SK-N-SH (cell line): ENCODE results near the gene CD2. TPM values are rescaled to one million over a fixed set of nuclear protein-coding genes. Genes with fewer than 3 reads are reported as not detected.

ENCODE experiments used
- CTCF ChIA-PET: fragments of 300-600, 350-600 bp; formaldehyde crosslinking; extraction: SDS; loops from one replicate; lab custom pipeline; 2021; lab: Yijun Ruan, JAX
- POLR2A ChIA-PET: fragments of 350-600 bp; sonication (Branson Sonifier 250); formaldehyde crosslinking; extraction: SDS; loops from one replicate; lab custom pipeline; 2020; ENCODE audit warnings: antibody characterized with exemption, inconsistent platforms; lab: Yijun Ruan, JAX
- DNase-seq: peaks from one replicate; pipeline ENCODE4 v3.0.0; 2012
- H2AFZ ChIP-seq: fragments of 200-600 bp; sonication (generic); 2 replicates; pipeline ENCODE4 v1.8.1; 2016; ENCODE audit warnings: antibody characterized with exemption, mild to moderate bottlenecking, low read depth
- H3F3A ChIP-seq: fragments of 200-600 bp; sonication (generic); replicated peaks from 2 replicates; pipeline ENCODE3; 2016; ENCODE audit warnings: antibody characterized with exemption, mild to moderate bottlenecking; ENCODE audit not compliant: insufficient read depth
- H3K27ac ChIP-seq, 2 experiments: fragments of 200-500 bp in 1 of 2; fragments of 200-600 bp in 1 of 2; sonication (Bioruptor generic) in 1 of 2; sonication (generic), shearing (Covaris generic) in 1 of 2; 2 replicates each; pipeline versions ENCODE4 v1.5.1 to v1.6.1; 2014 to 2016; ENCODE audit warnings: low read depth in 2 of 2, inconsistent platforms in 1 of 2, low read length in 1 of 2, mild to moderate bottlenecking in 1 of 2, mixed read lengths in 1 of 2
- H3K27me3 ChIP-seq: fragments of 200-600 bp; sonication (generic), shearing (Covaris generic); 2 replicates; pipeline ENCODE4 v1.6.1; 2016; ENCODE audit warnings: mixed run types; ENCODE audit not compliant: insufficient read depth
- H3K36me3 ChIP-seq, 2 experiments: fragments of 200-500 bp in 1 of 2; fragments of 200-600 bp in 1 of 2; sonication (Bioruptor generic) in 1 of 2; sonication (generic) in 1 of 2; replicated peaks in 1 of 2; 2 replicates each; pipeline versions ENCODE3 to v1.5.1; 2014 to 2016; ENCODE audit warnings: low read length in 1 of 2, mild to moderate bottlenecking in 1 of 2; ENCODE audit not compliant: insufficient read depth in 2 of 2, control insufficient read depth in 1 of 2
- H3K4me1 ChIP-seq, 2 experiments: fragments of 200-500 bp in 1 of 2; fragments of 200-600 bp in 1 of 2; sonication (Bioruptor generic) in 1 of 2; sonication (generic), shearing (Covaris generic) in 1 of 2; 2 replicates each; pipeline versions ENCODE4 v1.5.1 to v1.6.1; 2014 to 2016; ENCODE audit warnings: low read depth in 1 of 2, low read length in 1 of 2, mixed run types in 1 of 2; ENCODE audit not compliant: insufficient read depth in 2 of 2, control insufficient read depth in 1 of 2
- H3K4me2 ChIP-seq: fragments of 200-600 bp; sonication (generic), shearing (Covaris generic); 2 replicates; pipeline ENCODE4 v1.6.1; 2017; ENCODE audit warnings: mixed run types
- H3K4me3 ChIP-seq, 2 experiments: fragments of 200-500 bp in 1 of 2; fragments of 200-600 bp in 1 of 2; sonication (Bioruptor generic) in 1 of 2; sonication (generic), shearing (Covaris generic) in 1 of 2; 2 replicates each; pipeline versions ENCODE4 v1.5.1 to v1.8.1; 2014 to 2016; ENCODE audit warnings: low read depth in 2 of 2, inconsistent platforms in 1 of 2, low read length in 1 of 2, mild to moderate bottlenecking in 1 of 2, mixed read lengths in 1 of 2, moderate library complexity in 1 of 2
- H3K79me2 ChIP-seq: fragments of 200-600 bp; sonication (generic); 2 replicates; pipeline ENCODE4 v1.8.1; 2017; ENCODE audit warnings: mild to moderate bottlenecking; ENCODE audit not compliant: insufficient read depth
- H3K9ac ChIP-seq: fragments of 200-600 bp; sonication (generic); 2 replicates; pipeline ENCODE4 v1.6.1; 2017; ENCODE audit warnings: mixed run types
- H3K9me2 ChIP-seq: fragments of 200-600 bp; sonication (generic); 2 replicates; pipeline ENCODE4 v1.6.1; 2017; ENCODE audit warnings: mixed run types
- H3K9me3 ChIP-seq: fragments of 200-600 bp; sonication (generic); 2 replicates; pipeline ENCODE4 v1.6.1; 2017; ENCODE audit warnings: mixed run types, mild to moderate bottlenecking, moderate library complexity
- H4K20me1 ChIP-seq: fragments of 200-600 bp; sonication (generic); 2 replicates; pipeline ENCODE4 v1.6.1; 2017; ENCODE audit warnings: mild to moderate bottlenecking, mixed run types; ENCODE audit not compliant: insufficient read depth
- CHD2 ChIP-seq: fragments of 150-350 bp; IDR thresholded peaks from 2 replicates; pipeline ENCODE4 v1.6.1; 2018; ENCODE audit warnings: low read length; ENCODE audit not compliant: partially characterized antibody
- FOSL2 ChIP-seq: IDR thresholded peaks from 2 replicates; pipeline ENCODE4 v1.4.0; 2012; ENCODE audit warnings: low read depth, mild to moderate bottlenecking, moderate library complexity, borderline replicate concordance
- FOXJ3 ChIP-seq: sonication (generic); formaldehyde crosslinking; IDR thresholded peaks from 2 replicates; pipeline ENCODE4 v1.5.1; 2020; ENCODE audit warnings: mild to moderate bottlenecking, missing genetic modification reagents
- FOXM1 ChIP-seq: IDR thresholded peaks from 2 replicates; pipeline ENCODE4 v1.4.0; 2012; ENCODE audit warnings: low read depth, mild to moderate bottlenecking
- GATA2 ChIP-seq: sonication (generic); formaldehyde crosslinking; IDR thresholded peaks from 2 replicates; pipeline ENCODE4 v1.5.0; 2020; ENCODE audit warnings: mild to moderate bottlenecking, missing genetic modification reagents
- JUND ChIP-seq: IDR thresholded peaks from 2 replicates; pipeline ENCODE4 v1.4.0; 2012
- MEF2A ChIP-seq: IDR thresholded peaks from 2 replicates; pipeline ENCODE4 v1.4.0; 2012; ENCODE audit warnings: low read depth, borderline replicate concordance
- MXI1 ChIP-seq: IDR thresholded peaks from 2 replicates; pipeline ENCODE4 v1.6.1; 2012; ENCODE audit warnings: mild to moderate bottlenecking, low read depth, low read length, improper control_type of control experiment
- NRF1 ChIP-seq: IDR thresholded peaks from 2 replicates; pipeline ENCODE4 v1.6.1; 2012; ENCODE audit warnings: low read depth, mild to moderate bottlenecking, low read length
- POLR2AphosphoS5 ChIP-seq: IDR thresholded peaks from 2 replicates; pipeline ENCODE4 v1.6.1; 2012; ENCODE audit warnings: low read depth, low read length
- RAD21 ChIP-seq: IDR thresholded peaks from 2 replicates; pipeline ENCODE4 v1.6.1; 2012; ENCODE audit warnings: mild to moderate bottlenecking, low read length
- SMC3 ChIP-seq: IDR thresholded peaks from 2 replicates; pipeline ENCODE4 v1.6.1; 2012; ENCODE audit warnings: low read depth, low read length, improper control_type of control experiment
- TAF1 ChIP-seq: IDR thresholded peaks from 2 replicates; pipeline ENCODE4 v1.6.1; 2012; ENCODE audit warnings: low read depth, mild to moderate bottlenecking, low read length, moderate library complexity, borderline replicate concordance
- TEAD4 ChIP-seq: IDR thresholded peaks from 2 replicates; pipeline ENCODE4 v1.4.0; 2012; ENCODE audit warnings: mild to moderate bottlenecking, borderline replicate concordance; ENCODE audit not compliant: insufficient read depth
- WGBS: methylation state at CpG from one replicate; pipeline ENCODE4 v1.1.6; 2017; ENCODE audit warnings: low lambda C conversion rate; 5-methylcytosine and 5-hydroxymethylcytosine counted together
- polyA plus RNA-seq, 3 experiments: library from polyadenylated mRNA; depleted of rRNA; stranded (reverse); fragments of >200 nt; gene quantifications; 2 replicates each; pipeline ENCODE4 v1.2.3, GENCODE V29; 2012
- TF ChIP-seq, protein P1 (sequence below): IDR thresholded peaks from 2 replicates; pipeline ENCODE4; 2012
- TF ChIP-seq, protein P2 (sequence below): IDR thresholded peaks from 2 replicates; pipeline ENCODE4 v1.4.0; 2012; ENCODE audit warnings: low read depth, borderline replicate concordance
- TF ChIP-seq, protein P3 (sequence below): IDR thresholded peaks from 2 replicates; pipeline ENCODE4 v1.4.0; 2012; ENCODE audit warnings: low read depth
- TF ChIP-seq, protein P4 (sequence below): fragments of 200-600 bp; sonication (generic); IDR thresholded peaks from 2 replicates; pipeline ENCODE4 v1.6.1; 2017; ENCODE audit warnings: antibody characterized with exemption, mild to moderate bottlenecking, moderate library complexity

CD2 gene
- polyA plus RNA-seq, 1 of the 3 experiments (the other 2 are of a cell fraction), result not detected

DNA sequence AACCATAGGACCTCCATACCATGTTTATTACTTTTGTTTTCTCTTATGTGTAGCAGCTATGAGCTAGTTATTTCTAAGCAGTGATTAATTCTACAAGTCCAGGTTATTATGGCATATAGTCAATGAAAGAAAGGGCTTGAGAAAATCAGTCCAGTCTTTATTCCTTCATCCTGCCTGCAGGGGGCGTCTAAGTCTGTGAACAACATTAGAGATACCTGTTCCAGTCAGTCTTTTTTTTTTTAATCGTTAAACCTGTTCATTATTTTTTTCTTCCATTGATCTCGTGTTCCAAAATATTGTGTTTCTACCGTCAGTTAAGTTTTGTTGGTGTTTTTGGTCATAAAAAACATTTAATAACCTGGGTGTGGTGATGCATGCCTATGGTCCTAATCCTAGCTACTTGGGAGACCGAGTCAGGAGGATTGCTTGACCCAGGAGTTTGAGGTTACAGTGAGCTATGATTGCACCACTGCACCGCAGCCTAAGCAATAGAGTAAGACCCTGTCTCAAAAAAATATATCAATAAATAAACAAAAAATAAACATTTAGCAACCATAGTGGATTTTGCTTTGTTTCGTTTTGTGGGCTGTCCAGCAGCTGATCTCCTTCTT is 29.4 kb upstream of the CD2 start (continued):
- TF ChIP-seq, protein P1, sequence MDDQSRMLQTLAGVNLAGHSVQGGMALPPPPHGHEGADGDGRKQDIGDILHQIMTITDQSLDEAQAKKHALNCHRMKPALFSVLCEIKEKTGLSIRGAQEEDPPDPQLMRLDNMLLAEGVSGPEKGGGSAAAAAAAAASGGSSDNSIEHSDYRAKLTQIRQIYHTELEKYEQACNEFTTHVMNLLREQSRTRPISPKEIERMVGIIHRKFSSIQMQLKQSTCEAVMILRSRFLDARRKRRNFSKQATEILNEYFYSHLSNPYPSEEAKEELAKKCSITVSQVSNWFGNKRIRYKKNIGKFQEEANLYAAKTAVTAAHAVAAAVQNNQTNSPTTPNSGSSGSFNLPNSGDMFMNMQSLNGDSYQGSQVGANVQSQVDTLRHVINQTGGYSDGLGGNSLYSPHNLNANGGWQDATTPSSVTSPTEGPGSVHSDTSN, result no peak
- TF ChIP-seq FOXJ3 (CRISPR knock-in tag) (no peak), FOSL2 (no peak), RAD21 (peak; percentile 64), JUND (no peak)
- TF ChIP-seq, all 33 proteins: peak for 3

- Histone ChIP-seq H3K27me3 (no peaks in the 10 kb centered on the region; the same call in 1 of the 2 replicates), H3K36me3 (no peaks in the 10 kb centered on the region), H3F3A (no peaks in the 10 kb centered on the region), H3K4me1 (peaks cover 0 to 8% of the 10 kb centered on the region in 2 experiments; a peak in 2 of 4 replicates), H3K9ac (no peak overlapping the region), H3K27ac (no peak overlapping the region), H3K79me2 (no peaks in the 10 kb centered on the region), H4K20me1 (no peaks in the 10 kb centered on the region), H2AFZ (no peak overlapping the region), H3K9me3 (no peaks in the 10 kb centered on the region), H3K9me2 (no peaks in the 10 kb centered on the region), H3K4me2 (no peak overlapping the region), H3K4me3 (no peak overlapping the region)
- WGBS, result 54% methylated on average over 3 of the region's 3 CpGs
- ChIA-PET CTCF (interaction anchor here (0.8 to 5.5 kb wide), 17 partner anchors 8 to 331 kb away, joined by 3 to 55 read pairs (median 4); partner anchors contain the start of gene CD58), POLR2A (no interaction called here)
- DNase-seq, result no peak
- TF ChIP-seq NRF1 (no peak), TAF1 (no peak), JUND (no peak), MEF2A (no peak), SMC3 (no peak), GATA2 (no peak), CHD2 (no peak), FOXM1 (no peak), RAD21 (no peak), POLR2AphosphoS5 (no peak), MXI1 (no peak), TEAD4 (no peak), FOSL2 (no peak)
- TF ChIP-seq, protein P2, sequence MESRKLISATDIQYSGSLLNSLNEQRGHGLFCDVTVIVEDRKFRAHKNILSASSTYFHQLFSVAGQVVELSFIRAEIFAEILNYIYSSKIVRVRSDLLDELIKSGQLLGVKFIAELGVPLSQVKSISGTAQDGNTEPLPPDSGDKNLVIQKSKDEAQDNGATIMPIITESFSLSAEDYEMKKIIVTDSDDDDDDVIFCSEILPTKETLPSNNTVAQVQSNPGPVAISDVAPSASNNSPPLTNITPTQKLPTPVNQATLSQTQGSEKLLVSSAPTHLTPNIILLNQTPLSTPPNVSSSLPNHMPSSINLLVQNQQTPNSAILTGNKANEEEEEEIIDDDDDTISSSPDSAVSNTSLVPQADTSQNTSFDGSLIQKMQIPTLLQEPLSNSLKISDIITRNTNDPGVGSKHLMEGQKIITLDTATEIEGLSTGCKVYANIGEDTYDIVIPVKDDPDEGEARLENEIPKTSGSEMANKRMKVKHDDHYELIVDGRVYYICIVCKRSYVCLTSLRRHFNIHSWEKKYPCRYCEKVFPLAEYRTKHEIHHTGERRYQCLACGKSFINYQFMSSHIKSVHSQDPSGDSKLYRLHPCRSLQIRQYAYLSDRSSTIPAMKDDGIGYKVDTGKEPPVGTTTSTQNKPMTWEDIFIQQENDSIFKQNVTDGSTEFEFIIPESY, result no peak
- TF ChIP-seq, protein P3, sequence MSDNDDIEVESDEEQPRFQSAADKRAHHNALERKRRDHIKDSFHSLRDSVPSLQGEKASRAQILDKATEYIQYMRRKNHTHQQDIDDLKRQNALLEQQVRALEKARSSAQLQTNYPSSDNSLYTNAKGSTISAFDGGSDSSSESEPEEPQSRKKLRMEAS, result no peak
- TF ChIP-seq, protein P4, sequence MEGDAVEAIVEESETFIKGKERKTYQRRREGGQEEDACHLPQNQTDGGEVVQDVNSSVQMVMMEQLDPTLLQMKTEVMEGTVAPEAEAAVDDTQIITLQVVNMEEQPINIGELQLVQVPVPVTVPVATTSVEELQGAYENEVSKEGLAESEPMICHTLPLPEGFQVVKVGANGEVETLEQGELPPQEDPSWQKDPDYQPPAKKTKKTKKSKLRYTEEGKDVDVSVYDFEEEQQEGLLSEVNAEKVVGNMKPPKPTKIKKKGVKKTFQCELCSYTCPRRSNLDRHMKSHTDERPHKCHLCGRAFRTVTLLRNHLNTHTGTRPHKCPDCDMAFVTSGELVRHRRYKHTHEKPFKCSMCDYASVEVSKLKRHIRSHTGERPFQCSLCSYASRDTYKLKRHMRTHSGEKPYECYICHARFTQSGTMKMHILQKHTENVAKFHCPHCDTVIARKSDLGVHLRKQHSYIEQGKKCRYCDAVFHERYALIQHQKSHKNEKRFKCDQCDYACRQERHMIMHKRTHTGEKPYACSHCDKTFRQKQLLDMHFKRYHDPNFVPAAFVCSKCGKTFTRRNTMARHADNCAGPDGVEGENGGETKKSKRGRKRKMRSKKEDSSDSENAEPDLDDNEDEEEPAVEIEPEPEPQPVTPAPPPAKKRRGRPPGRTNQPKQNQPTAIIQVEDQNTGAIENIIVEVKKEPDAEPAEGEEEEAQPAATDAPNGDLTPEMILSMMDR, result no peak
- TF ChIP-seq, protein P1, result no peak
Observed at GRCh38 chr1:116725798-116726197, 28.4 kb upstream of the CD2 start.
